ENCODE measurements around the gene GFI1B. TPM values are rescaled to one million over a fixed set of nuclear protein-coding genes. Genes with fewer than 3 reads are reported as not detected.
"Not testable (repeated sequence)": the region's sequence is repeated elsewhere in the genome, so short reads cannot be mapped to it uniquely, and the experiment has no call there.

Gene GFI1B
- total RNA-seq, 1 donor from 2014 or later, result not detected

GRCh38 chr9:132997591-132997990 lies 19.1 kb downstream of the GFI1B start:
- no peak for DNase-seq (ENCODE audit: low read depth)
- TF ChIP-seq CTCF (conservative IDR thresholded peaks at IDR 0.05; ENCODE audit: low read depth, low read length), result no peak
- no peak overlapping the region for H3K4me3 ChIP-seq (ENCODE audit: low read depth, low read length)

- H3K4me3 ChIP-seq (ENCODE audit: low read depth, low read length); DNase-seq (ENCODE audit: low read depth): not testable (repeated sequence)
These were observed 19.7 kb downstream of the GFI1B start for GRCh38 chr9:132998221-132998620.

GRCh38 chr9:132998831-132999635 lies 20.5 kb downstream of the GFI1B start:
- no peak for DNase-seq (ENCODE audit: low read depth)
- no peak for TF ChIP-seq CTCF (conservative IDR thresholded peaks at IDR 0.05; ENCODE audit: low read depth, low read length)
- no peak overlapping the region for H3K4me3 ChIP-seq (ENCODE audit: low read depth, low read length)

- no peak for TF ChIP-seq CTCF (conservative IDR thresholded peaks at IDR 0.05; ENCODE audit: low read depth, low read length)
- no peak overlapping the region for H3K4me3 ChIP-seq (ENCODE audit: low read depth, low read length)
- no peak for DNase-seq (ENCODE audit: low read depth)
These were observed 23.9 kb downstream of the GFI1B start for GRCh38 chr9:133002147-133003070.

GRCh38 chr9:133003071-133003461 lies 24.6 kb downstream of the GFI1B start:
- TF ChIP-seq CTCF (conservative IDR thresholded peaks at IDR 0.05; ENCODE audit: low read depth, low read length), result no peak

GRCh38 chr9:133003671-133004090 lies 25.2 kb downstream of the GFI1B start:
- no peak for TF ChIP-seq CTCF (conservative IDR thresholded peaks at IDR 0.05; ENCODE audit: low read depth, low read length)
- no peak for DNase-seq (ENCODE audit: low read depth)
- no peak overlapping the region for H3K4me3 ChIP-seq (ENCODE audit: low read depth, low read length)

More at GRCh38 chr9:133003071-133003461, 24.6 kb downstream of the GFI1B start:
- no peak for DNase-seq (ENCODE audit: low read depth)
- no peak overlapping the region for H3K4me3 ChIP-seq (ENCODE audit: low read depth, low read length)

All from epithelial cell of proximal tubule (primary cell).